GM23338 (cell line): ENCODE measurements around the gene FBXO33. TPM values are rescaled to one million over a fixed set of nuclear protein-coding genes. Genes with fewer than 3 reads are reported as not detected.

Experiments
- ATAC-seq: fragments of 200-7000 bp; cut with Tn5 transposase; 3 replicates; pipeline ENCODE4 v1.9.1; 2020
- DNase-seq: peaks from one replicate; pipeline ENCODE4 v3.0.0-alpha.2; 2015; ENCODE audit warnings: low spot score
- H2AFZ ChIP-seq: fragments of 200-600 bp; sonication (generic); 2 replicates; pipeline ENCODE4 v1.8.0; 2016; ENCODE audit warnings: antibody characterized with exemption, mild to moderate bottlenecking, moderate library complexity
- H3F3A ChIP-seq: fragments of 200-600 bp; sonication (generic); replicated peaks from 2 replicates; pipeline ENCODE4 v1.8.0; 2017; ENCODE audit warnings: antibody characterized with exemption, mixed run types, low read depth
- H3K27ac ChIP-seq: fragments of 200-600 bp; sonication (generic); 2 replicates; pipeline ENCODE4 v1.6.1; 2016; ENCODE audit warnings: low read depth
- H3K27me3 ChIP-seq: fragments of 200-600 bp; sonication (generic); 2 replicates; pipeline ENCODE4 v1.8.0; 2016; ENCODE audit warnings: mild to moderate bottlenecking, mixed run types, moderate library complexity; ENCODE audit not compliant: insufficient read depth
- H3K36me3 ChIP-seq: fragments of 200-600 bp; sonication (generic); 2 replicates; pipeline ENCODE4 v1.8.0; 2016; ENCODE audit warnings: mild to moderate bottlenecking; ENCODE audit not compliant: insufficient read depth
- H3K4me1 ChIP-seq: fragments of 200-600 bp; sonication (generic); 2 replicates; pipeline ENCODE4 v1.8.0; 2016; ENCODE audit warnings: mild to moderate bottlenecking, moderate library complexity; ENCODE audit not compliant: insufficient read depth
- H3K4me2 ChIP-seq: fragments of 200-600 bp; sonication (generic); 2 replicates; pipeline ENCODE4 v1.7.1; 2017; ENCODE audit warnings: mixed run types
- H3K4me3 ChIP-seq: fragments of 200-600 bp; sonication (generic); 2 replicates; pipeline ENCODE4 v1.6.1; 2016; ENCODE audit warnings: mixed run types
- H3K79me2 ChIP-seq: fragments of 200-600 bp; sonication (generic); replicated peaks from 2 replicates; pipeline ENCODE4 v1.8.0; 2017; ENCODE audit warnings: mild to moderate bottlenecking; ENCODE audit not compliant: insufficient read depth
- H3K9me2 ChIP-seq: fragments of 200-600 bp; sonication (generic); 2 replicates; pipeline ENCODE4 v1.8.0; 2017; ENCODE audit not compliant: insufficient read depth
- H4K20me1 ChIP-seq: fragments of 200-600 bp; sonication (generic); replicated peaks from 2 replicates; pipeline ENCODE4 v1.8.0; 2017; ENCODE audit warnings: mild to moderate bottlenecking; ENCODE audit not compliant: insufficient read depth
- H3K27ac Mint-ChIP-seq: 2 replicates; pipeline ENCODE4 v1.8.0; 2020; ENCODE audit warnings: inconsistent platforms, mild to moderate bottlenecking, moderate library complexity, mixed read lengths
- H3K27me3 Mint-ChIP-seq: 3 replicates; pipeline ENCODE4 v1.8.0; 2022; ENCODE audit warnings: low read depth, mild to moderate bottlenecking, moderate library complexity, mixed read lengths, inconsistent platforms; ENCODE audit not compliant: insufficient read depth, poor library complexity
- H3K36me3 Mint-ChIP-seq: 3 replicates; pipeline ENCODE4 v1.8.0; 2021; ENCODE audit warnings: low read depth, mild to moderate bottlenecking, inconsistent platforms, moderate library complexity, mixed read lengths
- H3K4me1 Mint-ChIP-seq: 3 replicates; pipeline ENCODE4 v1.8.0; 2020; ENCODE audit warnings: mild to moderate bottlenecking, inconsistent platforms, mixed read lengths
- H3K4me3 Mint-ChIP-seq: 3 replicates; pipeline ENCODE4 v1.8.0; 2021; ENCODE audit warnings: moderate library complexity, mild to moderate bottlenecking, inconsistent platforms, mixed read lengths
- H3K9me3 Mint-ChIP-seq: 3 replicates; pipeline ENCODE4 v1.8.0; 2020; ENCODE audit warnings: moderate library complexity, mild to moderate bottlenecking, inconsistent platforms, mixed read lengths
- CREB1 ChIP-seq: fragments of 250-450 bp; sonication (Bioruptor Pico); IDR thresholded peaks from 2 replicates; pipeline ENCODE4 v1.5.0; 2020; ENCODE audit warnings: low read depth, mild to moderate bottlenecking, moderate library complexity
- EZH2phosphoT487 ChIP-seq: fragments of 200-600 bp; sonication (generic); IDR thresholded peaks from one replicate; pipeline ENCODE4 v1.8.1; 2018; ENCODE audit warnings: antibody characterized with exemption; ENCODE audit not compliant: unreplicated experiment
- POLR2AphosphoS5 ChIP-seq: IDR thresholded peaks from 2 replicates; pipeline ENCODE4 v1.6.1; 2016; ENCODE audit warnings: antibody characterized with exemption, low read depth
- ZNF114 ChIP-seq: fragments of 250-450 bp; sonication (Bioruptor Pico); IDR thresholded peaks from 2 replicates; pipeline ENCODE4 v1.5.0; 2020; ENCODE audit warnings: mild to moderate bottlenecking, moderate library complexity
- ZNF331 ChIP-seq: fragments of 250-450 bp; sonication (Bioruptor Pico); IDR thresholded peaks from 2 replicates; pipeline ENCODE4 v1.5.0; 2020; ENCODE audit warnings: low read depth, mild to moderate bottlenecking, moderate library complexity
- polyA plus RNA-seq: library from polyadenylated mRNA; unstranded; fragments of >200 nt; fragmentation: Nextera tagmentation; extraction: Ambion mirVana; gene quantifications from 2 replicates; pipeline ENCODE4 v1.2.1, GENCODE V29; 2016
- total RNA-seq: library from RNA; depleted of rRNA; stranded (reverse); fragments of >200 nt; shearing (Covaris generic); gene quantifications from 2 replicates; pipeline ENCODE4 v1.2.3, GENCODE V29; 2014
- TF ChIP-seq, protein P1 (sequence below), 2 experiments: fragments of 200-600 bp in 1 of 2; sonication (generic) in 1 of 2; conservative IDR thresholded peaks; 2 replicates each; pipeline versions ENCODE4 v1.5.1 to v1.6.1; 2016 to 2017; ENCODE audit warnings: antibody characterized with exemption in 2 of 2, low read depth in 2 of 2, mild to moderate bottlenecking in 2 of 2, moderate library complexity in 1 of 2
- TF ChIP-seq, protein P2 (sequence below): IDR thresholded peaks from one replicate; pipeline ENCODE4 v1.6.1; 2018; ENCODE audit warnings: antibody characterized with exemption; ENCODE audit not compliant: unreplicated experiment

Gene FBXO33
- total and polyA plus RNA-seq, 2 experiments from 2014 or later = 6.7 to 13.1 TPM

DNA sequence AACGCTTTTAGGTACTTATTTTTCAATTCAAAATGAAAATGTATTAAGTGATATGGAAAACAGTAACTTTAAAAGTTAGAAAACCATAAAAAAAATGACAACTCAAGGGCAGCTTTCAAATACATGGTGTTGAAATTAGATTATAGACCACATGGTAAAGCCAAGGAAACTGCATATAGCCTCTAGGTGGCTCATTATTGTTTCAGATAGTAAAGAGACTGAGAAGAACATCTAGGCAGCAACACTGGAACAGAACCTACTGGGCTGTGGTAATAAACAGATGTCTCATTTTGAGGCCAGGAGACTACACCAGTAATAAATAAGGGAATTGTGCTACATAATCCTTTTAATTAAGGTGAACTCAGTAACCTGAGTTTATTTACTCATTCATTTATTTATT, 13.0 kb downstream of the FBXO33 start:
- Histone ChIP-seq H3K27me3 (no peaks in the 10 kb centered on the region), H4K20me1 (no peaks in the 10 kb centered on the region), H3K36me3 (peaks cover 10% of the 10 kb centered on the region; the same call in 1 of the 2 replicates), H3K9me2 (no peaks in the 10 kb centered on the region), H3K79me2 (peaks cover 22% of the 10 kb centered on the region; the same call in 1 of the 2 replicates), H3K4me1 (no peaks in the 10 kb centered on the region), H3K4me3 (no peak overlapping the region), H3K27ac (no peak overlapping the region), H3K4me2 (no peak overlapping the region), H2AFZ (no peak overlapping the region), H3F3A (no peaks in the 10 kb centered on the region)
- H3K4me1 Mint-ChIP-seq = no peaks in the 10 kb centered on the region
- H3K27ac Mint-ChIP-seq = no peak overlapping the region
- H3K27me3 Mint-ChIP-seq = no peaks in the 10 kb centered on the region
- DNase-seq (no peak), ATAC-seq (no peak)
- TF ChIP-seq, protein P1, sequence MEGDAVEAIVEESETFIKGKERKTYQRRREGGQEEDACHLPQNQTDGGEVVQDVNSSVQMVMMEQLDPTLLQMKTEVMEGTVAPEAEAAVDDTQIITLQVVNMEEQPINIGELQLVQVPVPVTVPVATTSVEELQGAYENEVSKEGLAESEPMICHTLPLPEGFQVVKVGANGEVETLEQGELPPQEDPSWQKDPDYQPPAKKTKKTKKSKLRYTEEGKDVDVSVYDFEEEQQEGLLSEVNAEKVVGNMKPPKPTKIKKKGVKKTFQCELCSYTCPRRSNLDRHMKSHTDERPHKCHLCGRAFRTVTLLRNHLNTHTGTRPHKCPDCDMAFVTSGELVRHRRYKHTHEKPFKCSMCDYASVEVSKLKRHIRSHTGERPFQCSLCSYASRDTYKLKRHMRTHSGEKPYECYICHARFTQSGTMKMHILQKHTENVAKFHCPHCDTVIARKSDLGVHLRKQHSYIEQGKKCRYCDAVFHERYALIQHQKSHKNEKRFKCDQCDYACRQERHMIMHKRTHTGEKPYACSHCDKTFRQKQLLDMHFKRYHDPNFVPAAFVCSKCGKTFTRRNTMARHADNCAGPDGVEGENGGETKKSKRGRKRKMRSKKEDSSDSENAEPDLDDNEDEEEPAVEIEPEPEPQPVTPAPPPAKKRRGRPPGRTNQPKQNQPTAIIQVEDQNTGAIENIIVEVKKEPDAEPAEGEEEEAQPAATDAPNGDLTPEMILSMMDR (conservative IDR thresholded peaks at IDR 0.05; ENCODE audit: low read depth in 2 of 2) = peak in 1 of 2 experiments; percentile 22; a peak in 1 of 4 replicates
- TF ChIP-seq POLR2AphosphoS5 = no peak
- peaks cover 25% of the 10 kb centered on the region for H3K36me3 Mint-ChIP-seq
- H3K4me3 Mint-ChIP-seq = no peak overlapping the region
- peaks cover 25% of the 10 kb centered on the region for H3K9me3 Mint-ChIP-seq

DNA sequence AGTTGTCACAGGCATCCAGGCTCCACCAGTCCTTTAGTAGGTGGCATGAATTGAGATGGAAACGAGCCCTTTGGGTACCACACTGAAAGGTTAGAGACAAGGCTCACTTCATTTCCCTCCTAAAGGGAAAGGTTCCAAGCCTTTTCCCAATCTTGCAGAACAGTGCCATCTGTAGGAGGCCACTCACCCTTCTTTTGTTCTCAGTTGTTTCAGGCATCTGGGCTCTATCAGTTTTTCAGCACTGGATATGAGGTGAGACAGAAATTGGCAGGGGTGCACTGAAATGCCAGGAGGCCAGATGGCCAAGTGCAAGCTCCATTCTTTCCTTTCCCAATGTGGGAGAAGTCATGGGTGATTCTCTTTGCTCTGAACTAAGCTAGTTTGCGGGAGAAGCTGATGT, 15.2 kb downstream of the FBXO33 start:
- no peak overlapping the region for H2AFZ ChIP-seq
- peaks cover 25% of the 10 kb centered on the region for H3K9me3 Mint-ChIP-seq
- no peaks in the 10 kb centered on the region for H3K27me3 Mint-ChIP-seq
- no peak overlapping the region for H3K4me2 ChIP-seq
- no peaks in the 10 kb centered on the region for H3K4me1 ChIP-seq
- peak; percentile 86 for DNase-seq
- H3K4me1 Mint-ChIP-seq = no peaks in the 10 kb centered on the region
- H3K79me2 ChIP-seq = 0 out of 2 replicates have a peak, but pooled peaks cover under 1% of the 10 kb centered on the region
- H3K36me3 ChIP-seq = peaks cover 10% of the 10 kb centered on the region; the same call in 1 of the 2 replicates
- H3K9me2 ChIP-seq = peaks cover under 1% of the 10 kb centered on the region; the same call in 1 of the 2 replicates
- no peaks in the 10 kb centered on the region for H3F3A ChIP-seq
- no peak overlapping the region for H3K4me3 ChIP-seq
- H4K20me1 ChIP-seq = no peaks in the 10 kb centered on the region
- H3K27ac Mint-ChIP-seq = no peak overlapping the region
- H3K36me3 Mint-ChIP-seq = peaks cover 31% of the 10 kb centered on the region
- H3K4me3 Mint-ChIP-seq = no peak overlapping the region
- no peak overlapping the region for H3K27ac ChIP-seq
- no peaks in the 10 kb centered on the region for H3K27me3 ChIP-seq
- peak; percentile 76 for ATAC-seq
- TF ChIP-seq ZNF114 (CRISPR knock-in tag) = no peak
- TF ChIP-seq POLR2AphosphoS5 = no peak
- no peak for TF ChIP-seq CREB1 (CRISPR knock-in tag)
- TF ChIP-seq, protein P1 (conservative IDR thresholded peaks at IDR 0.05; ENCODE audit: low read depth in 2 of 2) = peak; percentile 72 to 86
- TF ChIP-seq, protein P2, sequence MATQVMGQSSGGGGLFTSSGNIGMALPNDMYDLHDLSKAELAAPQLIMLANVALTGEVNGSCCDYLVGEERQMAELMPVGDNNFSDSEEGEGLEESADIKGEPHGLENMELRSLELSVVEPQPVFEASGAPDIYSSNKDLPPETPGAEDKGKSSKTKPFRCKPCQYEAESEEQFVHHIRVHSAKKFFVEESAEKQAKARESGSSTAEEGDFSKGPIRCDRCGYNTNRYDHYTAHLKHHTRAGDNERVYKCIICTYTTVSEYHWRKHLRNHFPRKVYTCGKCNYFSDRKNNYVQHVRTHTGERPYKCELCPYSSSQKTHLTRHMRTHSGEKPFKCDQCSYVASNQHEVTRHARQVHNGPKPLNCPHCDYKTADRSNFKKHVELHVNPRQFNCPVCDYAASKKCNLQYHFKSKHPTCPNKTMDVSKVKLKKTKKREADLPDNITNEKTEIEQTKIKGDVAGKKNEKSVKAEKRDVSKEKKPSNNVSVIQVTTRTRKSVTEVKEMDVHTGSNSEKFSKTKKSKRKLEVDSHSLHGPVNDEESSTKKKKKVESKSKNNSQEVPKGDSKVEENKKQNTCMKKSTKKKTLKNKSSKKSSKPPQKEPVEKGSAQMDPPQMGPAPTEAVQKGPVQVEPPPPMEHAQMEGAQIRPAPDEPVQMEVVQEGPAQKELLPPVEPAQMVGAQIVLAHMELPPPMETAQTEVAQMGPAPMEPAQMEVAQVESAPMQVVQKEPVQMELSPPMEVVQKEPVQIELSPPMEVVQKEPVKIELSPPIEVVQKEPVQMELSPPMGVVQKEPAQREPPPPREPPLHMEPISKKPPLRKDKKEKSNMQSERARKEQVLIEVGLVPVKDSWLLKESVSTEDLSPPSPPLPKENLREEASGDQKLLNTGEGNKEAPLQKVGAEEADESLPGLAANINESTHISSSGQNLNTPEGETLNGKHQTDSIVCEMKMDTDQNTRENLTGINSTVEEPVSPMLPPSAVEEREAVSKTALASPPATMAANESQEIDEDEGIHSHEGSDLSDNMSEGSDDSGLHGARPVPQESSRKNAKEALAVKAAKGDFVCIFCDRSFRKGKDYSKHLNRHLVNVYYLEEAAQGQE = no peak
- no peak for TF ChIP-seq EZH2phosphoT487
- TF ChIP-seq ZNF331 = no peak
